Adrenal gland (tissue), 12 donors: Measurements from ENCODE around the gene EML2. TPM values are rescaled to one million over a fixed set of nuclear protein-coding genes. Genes with fewer than 3 reads are reported as not detected.
A peak's percentile ranks its signal among the peaks of the same experiment; 100 is the strongest.

Experiments
- DNase-seq, 7 donors: peaks; one replicate each; pipeline ENCODE4 v3.0.0-alpha.2; 2019 to 2020
- H3K27ac ChIP-seq, 5 donors: fragments of 200-600 bp; sonication (generic) in 4 of 5; 1 replicate in 3 of 5; 2 replicates in 2 of 5; pipeline versions ENCODE4 v1.5.1 to v1.8.0; 2016 to 2020; ENCODE audit warnings: mild to moderate bottlenecking in 1 of 5
- H3K27me3 ChIP-seq: fragments of 200-600 bp; 2 replicates; pipeline ENCODE4 v1.8.0; 2021
- H3K36me3 ChIP-seq, 2 donors: fragments of 200-600 bp; replicated peaks in 1 of 2; 1 replicate in 1 of 2; 2 replicates in 1 of 2; pipeline versions ENCODE4 v1.5.1 to v1.8.0; 2018 to 2022
- H3K4me1 ChIP-seq, 2 donors: fragments of 200-600 bp; replicated peaks in 1 of 2; 1 replicate in 1 of 2; 2 replicates in 1 of 2; pipeline versions ENCODE4 v1.5.1 to v1.8.0; 2018 to 2021
- H3K4me3 ChIP-seq, 4 donors: fragments of 200-600 bp; sonication (generic) in 3 of 4; one replicate each; pipeline ENCODE4 v1.5.1; 2016 to 2018
- H3K9me3 ChIP-seq, 3 donors: fragments of 200-600 bp; sonication (generic) in 1 of 3; replicated peaks in 1 of 3; 1 replicate in 2 of 3; 2 replicates in 1 of 3; pipeline versions ENCODE4 v1.5.1 to v1.8.0; 2016 to 2021
- CTCF ChIP-seq, 6 experiments: fragments of 450-650 bp in 4 of 6; fragments of 200-600 bp in 2 of 6; sonication (generic) in 1 of 6; IDR thresholded peaks; 1 replicate in 5 of 6; 2 replicates in 1 of 6; pipeline versions ENCODE4 v1.5.1 to v1.8.0; 2016 to 2021; ENCODE audit warnings: antibody characterized with exemption in 6 of 6, mild to moderate bottlenecking in 2 of 6, moderate library complexity in 1 of 6
- POLR2A ChIP-seq, 2 donors: fragments of 450-650 bp; IDR thresholded peaks; one replicate each; pipeline ENCODE4 v1.6.1; 2017; ENCODE audit warnings: antibody characterized with exemption in 2 of 2, mild to moderate bottlenecking in 2 of 2, moderate library complexity in 1 of 2
- WGBS, 4 donors: extraction: QIAGEN DNeasy Blood & Tissue Kit in 2 of 4; methylation state at CpG; one replicate each; pipeline versions ENCODE4 v1.1.5 to v1.1.7; 2013 to 2017; 5-methylcytosine and 5-hydroxymethylcytosine counted together
- intact Hi-C, 2 donors: fragments of 100-400 bp; cut with DNase I; formaldehyde crosslinking; loops; one replicate each; pipeline versions ENCODE4 v1.14.1 to v1.15.0; 2022 to 2023
- polyA plus RNA-seq, 3 donors: library from polyadenylated mRNA; stranded (reverse); fragments of 200-250 nt in 2 of 3; fragments of 350-450 nt in 1 of 3; fragmentation: Illumina TruSeq in 1 of 3; extraction: RNeasy Lipid Tissue Mini Kit (QIAGEN cat#74804) in 1 of 3; gene quantifications; one replicate each; pipeline ENCODE4 v1.2.3, GENCODE V29; 2013 to 2014
- total RNA-seq, 9 donors: library from RNA; depleted of rRNA in 4 of 9; stranded (reverse); fragments of >200 nt in 4 of 9; fragments of 120-200 nt in 1 of 9; fragmentation: NEBNext Ultra II Directional in 1 of 9; extraction: Animal tissue kit (Norgen Biotek cat#: 25700) in 1 of 9; gene quantifications; one replicate each; pipeline versions ENCODE4 v1.1.0 to v1.2.4, GENCODE V29; 2013 to 2023
- donor health status: healthy with polysubstance abuse.
- donor health status: Bipolar disorder and iron deficiency.
- donor health status: DM: yes; HTN: yes; CAD: no.
- donor health status: DM: no; HTN: no; CAD: no.
- donor health status: DM: no; HTN: no; CAD: no.
- donor health status: DM: yes; HTN: yes; CAD: no.

EML2 gene
- total and polyA plus RNA-seq, 12 donors, result 20.7 to 139 (median 83.9) TPM

- no peak for TF ChIP-seq POLR2A (IDR thresholded peaks at IDR 0.05)
- no peak for TF ChIP-seq CTCF (IDR thresholded peaks at IDR 0.05)
- Histone ChIP-seq H3K4me1 (no peaks in the 10 kb centered on the region), H3K27ac (no peak overlapping the region), H3K36me3 (no peaks in the 10 kb centered on the region), H3K27me3 (no peaks in the 10 kb centered on the region), H3K4me3 (no peak overlapping the region), H3K9me3 (no peaks in the 10 kb centered on the region)
- intact Hi-C loops, result no loop called here
- DNase-seq, result no peak
- 54 to 76% (median 69%) methylated on average over 3 of the region's 3 CpGs for WGBS, 4 donors
These were observed 11.5 kb upstream of the EML2 start for GRCh38 chr19:45650722-45651121.

GRCh38 chr19:45646345-45646698 lies 7.1 kb upstream of the EML2 start:
- H3K36me3 ChIP-seq, result no peaks in the 10 kb centered on the region
- no peaks in the 10 kb centered on the region for H3K27me3 ChIP-seq
- DNase-seq, result no peak
- 13 to 20% (median 17%) methylated on average over 9 of the region's 9 CpGs for WGBS, 4 donors
- H3K4me3 ChIP-seq, result peak overlapping the region in 1 of 4 donors; percentile 48
- TF ChIP-seq CTCF (IDR thresholded peaks at IDR 0.05), result no peak
- H3K9me3 ChIP-seq, result no peaks in the 10 kb centered on the region
- no peak overlapping the region for H3K27ac ChIP-seq
- H3K4me1 ChIP-seq, result peaks cover 17 to 19% of the 10 kb centered on the region in 2 donors
- intact Hi-C loops, result loop anchor here in 1 of 2 donors (10.0 kb wide), 1 partner anchor 122 kb away; no protein-coding TSS in a partner anchor

GRCh38 chr19:45645631-45646344 lies 6.6 kb upstream of the EML2 start:
- Histone ChIP-seq H3K27me3 (no peaks in the 10 kb centered on the region), H3K4me1 (peaks cover 22 to 23% of the 10 kb centered on the region in 2 donors), H3K4me3 (peak overlapping the region in 2 of 4 donors; percentile 13 to 48), H3K9me3 (no peaks in the 10 kb centered on the region), H3K36me3 (no peaks in the 10 kb centered on the region), H3K27ac (peak overlapping the region in 1 of 5 donors; percentile 30)
- TF ChIP-seq CTCF (IDR thresholded peaks at IDR 0.05) (no peak), POLR2A (IDR thresholded peaks at IDR 0.05) (no peak)
- intact Hi-C loops, result loop anchor here in 1 of 2 donors (10.0 kb wide), 1 partner anchor 121 kb away; no protein-coding TSS in a partner anchor
- peak; percentile 66 to 92 (median 71) for DNase-seq
- WGBS, 4 donors, result 1 to 4% (median 1%) methylated on average over 23 to 27 of the region's 27 CpGs

GRCh38 chr19:45645068-45645630 lies 6.0 kb upstream of the EML2 start:
- Histone ChIP-seq H3K27ac (peak overlapping the region in 1 of 5 donors; percentile 52), H3K4me3 (peak overlapping the region in 2 of 4 donors; percentile 13 to 48), H3K9me3 (no peaks in the 10 kb centered on the region), H3K27me3 (no peaks in the 10 kb centered on the region), H3K4me1 (peaks cover 23 to 25% of the 10 kb centered on the region in 2 donors), H3K36me3 (no peaks in the 10 kb centered on the region)
- intact Hi-C loops, result loop anchor here in 1 of 2 donors (10.0 kb wide), 1 partner anchor 120 kb away; no protein-coding TSS in a partner anchor
- WGBS, 4 donors, result 9 to 29% (median 16%) methylated on average over 7 to 35 of the region's 35 CpGs
- no peak for DNase-seq
- TF ChIP-seq POLR2A (IDR thresholded peaks at IDR 0.05), result no peak
- no peak for TF ChIP-seq CTCF (IDR thresholded peaks at IDR 0.05)
